Measurements from ENCODE around the gene CATSPERB.

DNA sequence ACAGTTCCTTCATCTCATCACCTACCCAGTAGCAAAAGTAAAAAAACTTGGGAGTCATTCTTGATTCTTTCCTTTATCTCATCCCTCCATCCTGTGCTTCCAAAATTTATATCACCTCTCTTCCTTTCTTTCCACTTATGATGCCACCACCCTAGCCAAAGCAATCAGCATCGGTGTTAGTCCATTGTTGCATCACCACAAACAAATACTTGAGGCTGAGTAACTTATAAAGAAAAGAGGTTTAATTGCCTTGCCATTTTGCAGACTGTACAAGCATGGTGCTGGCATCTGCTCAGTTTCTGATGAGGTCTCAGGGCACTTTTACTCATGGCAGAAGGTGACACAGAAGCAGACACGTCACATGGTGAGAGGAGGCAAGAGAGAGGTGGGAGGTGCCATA is 19.8 kb upstream of the CATSPERB start:
- TF ChIP-seq, protein P1, sequence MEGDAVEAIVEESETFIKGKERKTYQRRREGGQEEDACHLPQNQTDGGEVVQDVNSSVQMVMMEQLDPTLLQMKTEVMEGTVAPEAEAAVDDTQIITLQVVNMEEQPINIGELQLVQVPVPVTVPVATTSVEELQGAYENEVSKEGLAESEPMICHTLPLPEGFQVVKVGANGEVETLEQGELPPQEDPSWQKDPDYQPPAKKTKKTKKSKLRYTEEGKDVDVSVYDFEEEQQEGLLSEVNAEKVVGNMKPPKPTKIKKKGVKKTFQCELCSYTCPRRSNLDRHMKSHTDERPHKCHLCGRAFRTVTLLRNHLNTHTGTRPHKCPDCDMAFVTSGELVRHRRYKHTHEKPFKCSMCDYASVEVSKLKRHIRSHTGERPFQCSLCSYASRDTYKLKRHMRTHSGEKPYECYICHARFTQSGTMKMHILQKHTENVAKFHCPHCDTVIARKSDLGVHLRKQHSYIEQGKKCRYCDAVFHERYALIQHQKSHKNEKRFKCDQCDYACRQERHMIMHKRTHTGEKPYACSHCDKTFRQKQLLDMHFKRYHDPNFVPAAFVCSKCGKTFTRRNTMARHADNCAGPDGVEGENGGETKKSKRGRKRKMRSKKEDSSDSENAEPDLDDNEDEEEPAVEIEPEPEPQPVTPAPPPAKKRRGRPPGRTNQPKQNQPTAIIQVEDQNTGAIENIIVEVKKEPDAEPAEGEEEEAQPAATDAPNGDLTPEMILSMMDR (IDR thresholded peaks at IDR 0.05; ENCODE audit: extremely low read depth in 1 of 2, insufficient read depth in 1 of 2, low read depth in 1 of 2, low read length in 2 of 2) = no peak
- TF ChIP-seq POLR2A (IDR thresholded peaks at IDR 0.05; ENCODE audit: low read depth, low read length) (no peak), JUN (IDR thresholded peaks at IDR 0.05; ENCODE audit: borderline replicate concordance, insufficient read depth, insufficient read length, low read depth) (no peak)

All from endothelial cell of umbilical vein (primary cell).